GM21515 (cell line): ENCODE results near the gene ASB13.

ENCODE experiments used
- ATAC-seq: cut with Tn5 transposase; IDR thresholded peaks from one replicate; pipeline ENCODE4 v1.9.1; 2021; ENCODE audit not compliant: unreplicated experiment

ASB13 gene

GRCh38 chr10:5648494-5649457, 17.6 kb downstream of the ASB13 start:
- ATAC-seq, result no peak

DNA sequence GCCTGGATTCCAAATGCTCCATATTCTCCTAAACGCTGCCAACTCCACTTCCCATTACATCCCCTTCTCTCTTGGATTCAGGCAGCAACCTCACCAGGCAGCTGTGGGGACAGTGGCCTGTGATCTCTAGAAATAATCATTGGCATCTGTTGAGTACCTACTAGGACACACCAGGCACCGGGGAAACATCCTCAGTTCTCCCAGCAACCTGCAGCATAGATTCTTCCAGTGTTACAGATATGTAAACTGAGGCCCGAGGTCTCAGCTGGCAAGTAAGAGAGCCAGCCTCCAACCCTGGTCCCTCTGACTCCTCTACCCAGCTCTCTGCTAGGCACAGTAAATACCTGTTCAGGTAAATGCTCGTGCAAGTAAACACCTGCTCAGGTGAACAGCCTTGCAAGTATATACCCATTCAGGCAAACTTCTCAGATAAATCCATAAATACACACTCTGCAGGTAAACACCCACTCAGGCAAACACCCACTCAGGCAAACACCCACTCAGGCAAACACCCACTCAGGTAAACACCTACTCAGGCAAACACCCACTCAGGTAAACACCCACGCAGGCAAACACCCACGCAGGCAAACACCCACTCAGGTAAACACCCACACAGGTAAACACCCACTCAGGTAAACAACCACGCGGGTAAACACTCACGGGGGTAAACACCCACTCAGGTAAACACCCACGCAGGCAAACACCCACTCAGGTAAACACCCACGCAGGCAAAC, 18.7 kb downstream of the ASB13 start:
- ATAC-seq, result no peak

DNA sequence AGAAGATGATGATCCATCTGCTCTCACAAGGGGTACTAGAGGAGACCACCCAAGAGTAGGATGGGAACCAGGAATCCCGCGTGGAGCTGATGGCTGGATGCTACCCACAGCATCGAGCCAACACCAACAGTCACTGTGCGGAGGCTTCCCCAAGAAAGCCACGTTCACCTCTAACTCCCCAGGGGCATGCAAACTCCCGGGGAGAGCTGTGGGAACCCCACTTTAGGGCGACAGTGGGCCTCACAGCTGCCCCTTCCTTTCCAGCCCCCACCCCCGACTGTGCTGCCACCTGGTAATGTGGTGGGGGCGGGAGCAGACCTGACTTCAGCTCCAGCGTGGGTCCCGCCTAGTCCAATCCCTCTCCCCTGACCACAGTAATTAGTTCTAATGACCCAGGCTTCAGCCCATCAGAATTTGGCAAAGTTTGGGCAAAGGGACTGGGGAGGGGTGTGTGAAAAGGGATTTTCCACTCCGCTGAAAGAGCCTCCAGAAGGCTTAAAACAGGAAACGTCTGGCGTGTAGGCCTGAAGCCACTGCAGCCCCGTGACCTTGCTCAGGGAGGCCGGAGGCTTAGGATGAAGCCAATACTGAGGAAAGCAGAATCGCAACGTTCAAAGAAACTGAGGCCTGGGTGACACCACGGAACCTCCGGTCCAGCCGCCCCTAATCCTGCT, 20.3 kb downstream of the ASB13 start:
- no peak for ATAC-seq

GRCh38 chr10:5645375-5645774, 21.0 kb downstream of the ASB13 start:
- ATAC-seq, result no peak

- no peak for ATAC-seq
Measured at GRCh38 chr10:5644930-5645329, 21.5 kb downstream of the ASB13 start.

DNA sequence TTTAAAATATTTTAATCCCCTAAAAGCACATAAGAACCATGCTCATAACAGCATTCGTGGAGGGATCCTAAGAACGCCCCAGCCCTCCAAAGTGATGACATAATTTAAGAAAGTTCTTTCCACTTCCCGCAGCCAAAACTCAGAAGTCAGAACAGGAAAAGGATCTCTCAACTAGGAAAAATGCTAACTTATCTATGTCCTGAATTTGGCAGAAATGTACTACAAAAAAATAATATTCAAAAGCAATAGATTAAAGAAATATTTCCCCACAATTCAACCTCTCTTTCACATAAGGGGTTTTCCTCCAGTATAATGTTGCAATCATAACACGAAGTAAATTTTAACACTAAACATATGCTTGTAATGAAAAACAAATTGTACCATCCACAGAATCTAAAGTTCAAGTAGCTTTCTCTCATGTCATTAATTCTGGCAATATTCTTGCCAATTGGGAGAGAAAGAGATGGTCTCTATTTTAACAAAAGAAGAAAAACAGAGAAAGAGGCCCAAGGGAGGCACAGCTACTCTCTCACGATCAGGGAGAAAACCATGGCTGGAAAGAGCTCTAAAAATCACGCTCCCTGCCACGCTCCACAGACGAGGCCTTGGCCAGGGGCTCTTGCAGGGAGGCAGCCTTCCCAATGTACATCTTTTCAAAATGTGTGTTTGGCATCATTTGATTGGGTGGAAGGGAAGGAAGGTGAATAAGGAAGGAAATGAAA, 22.9 kb downstream of the ASB13 start:
- no peak for ATAC-seq

GRCh38 chr10:5641501-5641900, 24.9 kb downstream of the ASB13 start:
- no peak for ATAC-seq

DNA sequence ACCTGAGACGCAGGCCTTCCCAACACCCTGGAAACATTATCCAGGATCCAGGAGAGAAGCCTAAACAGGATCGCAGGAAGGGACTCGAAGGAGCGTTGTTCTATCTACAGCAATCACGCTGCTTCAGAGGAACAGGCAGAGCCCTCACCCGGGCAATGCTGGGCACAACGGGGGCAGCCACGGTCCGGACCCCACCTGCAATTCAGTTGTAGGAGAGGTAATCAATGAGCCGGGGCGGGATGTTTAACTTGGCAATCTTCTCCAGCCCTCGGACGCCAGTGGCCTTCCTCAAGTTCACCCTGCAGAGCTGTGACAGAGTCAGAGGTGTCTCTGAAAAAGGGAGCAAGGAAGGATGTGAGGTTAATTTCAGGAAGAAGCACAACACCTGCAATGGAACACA, 25.9 kb downstream of the ASB13 start:
- ATAC-seq, result no peak

GRCh38 chr10:5640036-5640435, 26.4 kb downstream of the ASB13 start:
- no peak for ATAC-seq

DNA sequence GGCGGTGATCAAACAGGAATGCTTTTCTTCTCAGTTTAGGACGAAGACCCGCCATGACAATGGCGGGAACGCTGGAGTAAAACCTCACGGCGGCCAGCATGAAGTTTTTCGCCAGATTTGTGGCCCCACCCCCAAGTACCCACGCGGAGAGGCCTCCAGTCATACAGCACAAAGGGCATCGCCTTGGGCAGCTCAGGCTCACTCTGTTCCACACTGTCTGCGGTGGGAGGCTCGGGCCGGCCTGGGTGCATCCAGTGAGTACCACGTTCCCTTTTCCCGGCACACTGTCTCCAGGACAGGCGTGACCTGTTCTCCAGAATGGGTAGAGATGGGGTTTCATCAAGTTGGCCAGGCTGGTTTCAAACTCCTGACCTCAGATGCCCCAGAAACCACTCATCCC, 27.3 kb downstream of the ASB13 start:
- ATAC-seq, result no peak

DNA sequence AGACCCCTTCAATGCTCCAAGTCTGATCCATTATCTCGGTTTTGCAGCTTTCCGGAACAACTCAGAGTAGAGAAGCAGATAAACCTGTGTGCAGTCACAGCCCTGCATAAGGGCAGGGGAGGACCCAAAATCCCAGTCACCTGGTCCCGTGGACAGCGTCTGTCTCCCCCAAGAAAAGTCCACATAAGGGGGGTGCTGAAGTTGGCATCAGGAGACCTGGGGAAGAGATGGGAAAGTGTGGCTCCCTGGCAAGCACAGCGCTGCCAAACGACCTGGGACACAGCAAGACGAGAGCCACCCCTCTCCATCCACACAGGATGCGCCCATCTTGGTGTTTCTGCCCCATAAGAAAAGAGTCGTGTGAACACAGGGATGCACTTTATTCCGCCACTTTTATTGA, 27.9 kb downstream of the ASB13 start:
- ATAC-seq, result no peak

GRCh38 chr10:5634918-5635317, 31.5 kb downstream of the ASB13 start:
- no peak for ATAC-seq

GRCh38 chr10:5633166-5633749, 33.1 kb downstream of the ASB13 start:
- ATAC-seq, result no peak

DNA sequence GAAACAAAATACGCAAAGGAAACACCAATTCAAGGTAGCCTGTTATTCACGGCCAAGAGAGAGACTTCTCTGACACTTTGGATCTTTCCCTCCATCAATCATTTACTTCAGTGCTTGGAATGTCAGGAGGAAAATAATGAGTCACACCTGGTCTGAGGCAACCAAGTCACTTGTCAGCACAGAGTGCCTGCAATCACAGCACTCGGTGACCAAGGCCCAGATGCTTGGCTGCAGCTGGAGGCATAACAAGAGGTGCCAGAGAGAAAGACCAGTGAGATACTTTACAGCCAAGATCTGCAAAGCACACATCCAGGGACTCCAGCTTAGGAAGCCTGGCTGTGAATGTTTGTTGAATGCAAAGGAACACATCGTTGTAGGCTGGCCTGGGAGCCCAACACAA, 33.9 kb downstream of the ASB13 start:
- no peak for ATAC-seq

- no peak for ATAC-seq
Measured at GRCh38 chr10:5631936-5632335, 34.5 kb downstream of the ASB13 start.

DNA sequence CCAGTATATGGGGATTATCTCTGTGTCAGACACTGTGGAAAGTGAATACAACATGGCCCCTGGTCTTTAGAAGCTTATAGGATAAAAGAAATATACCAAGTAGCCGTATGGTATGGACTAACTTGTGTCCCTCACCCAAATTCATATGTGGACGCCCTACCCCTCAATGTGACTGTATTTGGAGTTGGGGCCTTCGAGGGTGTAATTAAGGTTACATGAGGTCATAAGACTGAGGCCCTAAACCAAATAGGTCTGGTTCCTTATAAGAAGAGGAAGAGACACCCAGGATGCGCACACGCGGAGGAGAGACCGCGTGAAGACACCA, 36.3 kb downstream of the ASB13 start:
- no peak for ATAC-seq

GRCh38 chr10:5629303-5630111, 36.9 kb downstream of the ASB13 start:
- ATAC-seq, result peak; percentile 82

DNA sequence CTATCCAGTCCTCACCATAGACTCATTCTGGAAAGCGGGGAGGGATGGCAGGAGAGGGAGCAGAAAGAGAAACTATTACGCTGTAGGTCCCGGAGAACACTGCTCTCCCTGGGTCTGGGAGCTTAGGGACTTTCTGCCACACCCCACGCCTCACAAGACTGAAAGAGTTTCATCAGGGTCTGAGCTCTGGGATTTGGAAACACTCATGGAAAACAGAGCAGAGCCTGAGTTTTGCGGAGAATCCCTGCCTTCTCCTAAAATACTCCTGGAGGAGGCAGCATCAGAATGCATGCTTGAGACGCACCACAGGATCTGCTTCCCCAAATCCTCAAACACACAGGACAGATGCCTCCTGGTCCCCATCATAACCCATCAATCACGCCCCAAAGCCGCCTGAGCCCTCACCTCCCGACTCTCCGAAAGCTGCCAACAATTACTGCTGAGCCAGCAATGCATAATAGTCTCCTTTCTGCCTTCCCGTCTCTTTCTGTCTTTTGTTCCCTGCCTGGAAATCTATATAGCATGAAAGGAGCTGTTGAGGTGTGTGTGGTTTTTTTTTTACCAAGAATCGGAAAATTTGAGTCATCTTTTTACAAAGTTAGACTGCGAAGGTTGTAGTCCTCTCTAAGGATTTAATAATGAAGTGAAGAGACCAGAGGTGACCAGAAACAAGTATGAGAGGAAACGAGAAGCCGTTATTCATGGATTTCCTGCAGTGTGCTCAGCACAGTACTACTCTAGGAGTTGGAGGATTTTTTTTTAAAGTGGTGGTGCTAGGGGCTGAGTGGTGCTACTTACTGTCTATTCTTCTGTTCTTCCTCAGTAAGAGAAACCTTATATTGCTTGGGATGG, 37.7 kb downstream of the ASB13 start:
- ATAC-seq, result no peak

- ATAC-seq, result no peak
Measured at GRCh38 chr10:5627486-5628044, 38.8 kb downstream of the ASB13 start.
